CD4-positive, alpha-beta T cell treated with Interferon alpha-2 for 1 hour (primary cell): ENCODE results near the gene EYA3.

Source experiments
- DNase-seq, 2 donors: peaks; one replicate each; pipeline ENCODE4 v3.0.0-alpha.2; 2020 to 2022

EYA3 gene

DNA sequence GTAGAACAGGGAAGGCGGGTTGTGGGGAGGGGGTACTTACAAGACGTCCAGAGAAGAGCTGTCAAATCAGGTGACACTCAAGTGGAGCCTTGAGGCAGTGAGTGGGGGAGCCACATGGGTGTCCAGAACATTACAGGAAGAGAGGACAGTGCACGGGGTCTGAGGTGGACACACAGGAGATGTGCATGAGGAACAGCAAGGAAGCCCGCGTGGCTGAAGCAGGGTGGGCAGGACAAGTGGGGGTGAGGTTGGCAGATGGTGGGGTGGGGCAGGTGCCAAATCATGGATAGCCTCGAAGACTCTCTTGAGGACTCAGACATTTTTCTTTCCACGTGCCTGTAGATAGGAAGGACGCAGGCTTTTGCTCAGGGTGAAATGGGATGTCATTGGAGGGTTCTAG is 152.7 kb downstream of the EYA3 start:
- DNase-seq: no peak

DNA sequence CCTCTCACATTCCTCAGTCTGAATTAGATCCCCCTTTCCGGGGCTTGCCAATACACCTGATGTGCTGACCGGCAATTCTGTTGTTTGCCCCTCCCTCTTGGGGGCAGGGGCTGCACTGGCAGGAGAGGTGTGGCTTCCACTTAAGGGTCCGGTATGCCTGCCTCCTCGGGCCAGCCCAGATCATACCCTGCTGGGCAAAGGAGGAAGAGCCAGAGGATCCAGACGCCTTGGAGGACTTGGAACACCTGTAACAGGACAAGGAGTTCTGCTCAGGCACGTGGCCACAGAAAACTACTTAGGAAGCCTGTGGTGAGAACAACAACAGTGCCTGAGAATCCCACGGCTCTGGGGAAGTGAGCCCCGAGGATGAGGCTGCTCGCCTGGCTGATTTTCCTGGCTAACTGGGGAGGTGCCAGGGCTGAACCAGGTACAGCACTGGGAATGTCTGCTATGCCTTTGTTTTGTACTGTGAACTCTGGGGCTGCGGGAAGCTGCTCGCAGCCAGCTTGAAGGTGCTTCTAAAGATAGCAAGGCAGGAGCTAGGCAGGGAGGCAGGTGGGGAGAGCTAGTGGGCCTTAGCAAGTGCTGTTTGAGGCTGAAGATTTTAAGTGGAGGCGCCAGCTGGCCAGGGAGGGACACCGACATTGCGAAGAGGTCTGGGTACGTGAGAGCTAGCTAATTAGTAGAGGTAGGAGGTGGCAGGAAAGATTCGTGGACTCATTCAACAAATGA is 153.4 kb downstream of the EYA3 start, which contains the start of gene SMPDL3B:
SMPDL3B (plus strand) TSS at position 183 of the 732 bp plus-strand sequence; CDS start at position 367, 184 bp downstream.
- DNase-seq: no peak

- no peak for DNase-seq
Measured at GRCh38 chr1:27931759-27932158, 156.7 kb downstream of the EYA3 start.

DNA sequence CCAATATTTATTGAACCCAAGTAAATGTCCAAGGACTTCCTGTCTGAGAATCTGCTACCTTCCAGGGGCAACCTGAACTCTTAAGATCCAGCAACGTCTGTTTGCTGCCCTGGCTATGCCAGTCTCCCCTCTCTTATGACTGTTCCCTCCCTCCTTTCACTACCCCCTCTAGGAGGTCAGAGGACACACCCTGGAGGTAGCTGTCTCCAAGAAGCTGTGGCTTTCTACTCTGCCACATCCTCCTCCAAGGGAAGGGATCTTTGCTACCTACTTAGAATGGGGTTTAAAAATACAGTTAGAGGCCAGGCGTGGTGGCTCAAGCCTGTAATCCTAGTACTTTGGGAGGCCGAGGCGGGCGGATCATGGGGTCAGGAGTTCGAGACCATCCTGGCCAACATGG is 157.2 kb downstream of the EYA3 start:
- DNase-seq: no peak

DNA sequence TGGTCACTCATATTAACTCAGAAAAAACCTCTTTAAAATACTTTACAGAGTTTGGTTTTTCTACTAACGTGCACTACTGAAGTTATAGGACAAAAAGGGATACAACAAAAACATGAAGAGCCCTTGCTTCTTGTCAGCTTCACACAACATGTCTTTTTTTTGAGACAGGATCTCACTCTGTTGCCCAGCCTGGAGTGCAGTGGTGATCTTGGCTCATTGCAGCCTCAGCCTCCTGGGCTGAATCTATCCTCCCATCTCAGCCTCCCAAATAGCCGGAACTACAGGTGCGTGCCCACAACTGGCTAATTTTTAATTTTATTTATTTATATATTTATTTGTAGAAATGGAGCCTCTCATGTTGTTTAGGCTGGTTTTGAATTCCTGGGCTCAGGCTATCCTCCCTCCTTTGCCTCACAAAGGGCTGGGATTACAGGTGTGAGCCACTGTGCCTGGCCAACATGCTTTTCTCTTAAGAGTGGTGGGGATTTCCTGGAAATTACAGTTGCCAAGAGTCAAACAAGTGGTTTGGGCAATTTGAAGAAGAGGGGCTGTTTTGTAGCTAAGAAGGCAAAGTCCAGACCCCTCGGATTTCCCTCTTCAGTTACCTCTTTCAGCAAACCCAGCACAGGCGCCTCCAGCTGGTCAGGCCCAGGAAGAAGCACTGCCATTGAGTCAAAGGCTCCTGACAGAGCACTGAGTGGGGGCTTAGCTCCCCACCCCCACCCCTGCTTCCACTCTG is 160.0 kb downstream of the EYA3 start:
- no peak for DNase-seq

GRCh38 chr1:27922272-27922671 is 166.1 kb downstream of the EYA3 start:
- no peak for DNase-seq
